ENCODE measurements around the gene PNPLA3.

PNPLA3 gene

GRCh38 chr22:43925433-43926348 is 2.1 kb downstream of the PNPLA3 start:
- DNase-seq, result no peak

GRCh38 chr22:43926349-43926710 is 2.7 kb downstream of the PNPLA3 start:
- no peak for DNase-seq

GRCh38 chr22:43928468-43928867 is 4.9 kb downstream of the PNPLA3 start:
- DNase-seq, result no peak

GRCh38 chr22:43928908-43929307 is 5.3 kb downstream of the PNPLA3 start:
- no peak for DNase-seq

- DNase-seq, result no peak
These were observed 8.2 kb downstream of the PNPLA3 start for GRCh38 chr22:43931771-43932170.

- no peak for DNase-seq
These were observed 17.8 kb downstream of the PNPLA3 start for GRCh38 chr22:43941449-43941848.

- no peak for DNase-seq
These were observed 21.2 kb downstream of the PNPLA3 start for GRCh38 chr22:43944670-43945430.

GRCh38 chr22:43945632-43946383 is 22.2 kb downstream of the PNPLA3 start:
- DNase-seq, result peak; percentile 61

GRCh38 chr22:43946384-43946667 is 22.7 kb downstream of the PNPLA3 start:
- DNase-seq, result no peak

- no peak for DNase-seq
These were observed 25.3 kb downstream of the PNPLA3 start for GRCh38 chr22:43948836-43949406.

GRCh38 chr22:43951391-43951790 is 27.8 kb downstream of the PNPLA3 start:
- DNase-seq, result no peak

GRCh38 chr22:43951966-43952365 is 28.4 kb downstream of the PNPLA3 start:
- DNase-seq, result no peak

- no peak for DNase-seq
These were observed 30.6 kb downstream of the PNPLA3 start for GRCh38 chr22:43953988-43954785.

- DNase-seq, result peak; percentile 90
These were observed 31.7 kb downstream of the PNPLA3 start, which contains the start of gene SAMM50 for GRCh38 chr22:43955040-43955882. TSS of gene SAMM50 (plus strand) at chr22:43955442. CDS start at chr22:43955578, 136 bp downstream.

- no peak for DNase-seq
These were observed 32.5 kb downstream of the PNPLA3 start for GRCh38 chr22:43955883-43956782.

- no peak for DNase-seq
These were observed 33.3 kb downstream of the PNPLA3 start for GRCh38 chr22:43956805-43957463.

GRCh38 chr22:43957871-43958270 is 34.3 kb downstream of the PNPLA3 start:
- peak; percentile 7 for DNase-seq

- no peak for DNase-seq
These were observed 40.8 kb downstream of the PNPLA3 start for GRCh38 chr22:43964314-43964857.

GRCh38 chr22:43967069-43967468 is 43.5 kb downstream of the PNPLA3 start:
- no peak for DNase-seq

Data from fibroblast of skin of back (primary cell).